PC-3 (cell line): Measurements from ENCODE around the gene OGA. TPM values are rescaled to one million over a fixed set of nuclear protein-coding genes. Genes with fewer than 3 reads are reported as not detected.

Source experiments
- ATAC-seq: fragments of 200-7000 bp; cut with Tn5 transposase; 2 replicates; pipeline ENCODE4 v1.9.1; 2020; ENCODE audit warnings: mild to moderate bottlenecking, moderate library complexity
- BruUV-seq: library from RNA; stranded (reverse); fragments of 400-500 nt; replicated peaks from 2 replicates; lab custom pipeline; 2021; lab: Mats Ljungman, UMichigan
- CTCF ChIA-PET: fragments of 300-600 bp; sonication (Branson Sonifier 250); formaldehyde crosslinking; loops from one replicate; lab custom pipeline; 2022; ENCODE audit warnings: antibody characterized with exemption; lab: Charles Lee
- POLR2A ChIA-PET: fragments of 300-600 bp; sonication (Branson Sonifier 250); formaldehyde crosslinking; loops from one replicate; lab custom pipeline; 2022; ENCODE audit warnings: antibody characterized with exemption; ENCODE audit not compliant: unreplicated experiment; lab: Charles Lee
- DNase-seq: peaks from one replicate; pipeline ENCODE4 v3.0.0-alpha.2; 2015
- H2AFZ ChIP-seq: fragments of 300-600 bp; sonication (generic); 2 replicates; pipeline ENCODE4 v1.6.0; 2016; ENCODE audit warnings: antibody characterized with exemption, low read length
- H3F3A ChIP-seq: fragments of 300-600 bp; sonication (generic); one replicate; pipeline ENCODE4 v1.6.0; 2017; ENCODE audit warnings: antibody characterized with exemption, low read length, control low read depth, mild to moderate bottlenecking; ENCODE audit not compliant: unreplicated experiment
- H3K27ac ChIP-seq: fragments of 300-600 bp; sonication (generic); 2 replicates; pipeline ENCODE4 v1.5.1; 2016; ENCODE audit warnings: mild to moderate bottlenecking, low read length
- H3K27me3 ChIP-seq: fragments of 300-600 bp; sonication (generic); 2 replicates; pipeline ENCODE4 v1.6.1; 2016; ENCODE audit warnings: low read length, mixed read lengths
- H3K36me3 ChIP-seq: fragments of 300-600 bp; sonication (generic); 2 replicates; pipeline ENCODE4 v1.6.1; 2016; ENCODE audit warnings: low read depth, mixed run types, low read length, mixed read lengths
- H3K4me1 ChIP-seq: fragments of 300-600 bp; sonication (generic); 2 replicates; pipeline ENCODE4 v1.5.1; 2016; ENCODE audit warnings: low read length; ENCODE audit not compliant: insufficient read depth
- H3K4me2 ChIP-seq: fragments of 300-600 bp; sonication (generic); 2 replicates; pipeline ENCODE4 v1.6.0; 2016; ENCODE audit warnings: low read length
- H3K4me3 ChIP-seq: fragments of 300-600 bp; sonication (generic); 2 replicates; pipeline ENCODE4 v1.5.1; 2016; ENCODE audit warnings: mild to moderate bottlenecking, low read length, mixed read lengths
- H3K79me2 ChIP-seq: fragments of 300-600 bp; sonication (generic); 2 replicates; pipeline ENCODE4 v1.6.1; 2017; ENCODE audit warnings: low read length, mixed read lengths
- H3K9ac ChIP-seq: fragments of 300-600 bp; sonication (generic); 2 replicates; pipeline ENCODE4 v1.6.0; 2016; ENCODE audit warnings: mild to moderate bottlenecking, low read length
- H3K9me2 ChIP-seq: fragments of 300-600 bp; sonication (generic); replicated peaks from 2 replicates; pipeline ENCODE4 v1.6.1; 2016; ENCODE audit warnings: mixed run types, low read length, mixed read lengths
- H3K9me3 ChIP-seq: fragments of 300-600 bp; sonication (generic); 2 replicates; pipeline ENCODE4 v1.6.1; 2016; ENCODE audit warnings: low read length, mixed read lengths
- H4K20me1 ChIP-seq: fragments of 300-600 bp; sonication (generic); 2 replicates; pipeline ENCODE4 v1.6.1; 2016; ENCODE audit warnings: low read length, mixed read lengths
- CTCF ChIP-seq: fragments of 300-600 bp; sonication (generic); conservative IDR thresholded peaks from 2 replicates; pipeline ENCODE4 v1.5.1; 2017; ENCODE audit warnings: antibody characterized with exemption, low read depth, mild to moderate bottlenecking, low read length
- EZH2 ChIP-seq: fragments of 300-600 bp; sonication (generic); IDR thresholded peaks from one replicate; pipeline ENCODE4 v1.6.1; 2017; ENCODE audit warnings: antibody characterized with exemption, mild to moderate bottlenecking, low read length; ENCODE audit not compliant: unreplicated experiment
- EZH2phosphoT487 ChIP-seq: fragments of 300-600 bp; sonication (generic); IDR thresholded peaks from 2 replicates; pipeline ENCODE4 v1.6.1; 2018; ENCODE audit warnings: mild to moderate bottlenecking, antibody characterized with exemption, low read length, borderline replicate concordance
- intact Hi-C: fragments of 100-400 bp; cut with micrococcal nuclease; formaldehyde crosslinking; loops from 2 replicates; pipeline ENCODE4 v1.9.0; 2023
- total RNA-seq: library from RNA; depleted of rRNA; stranded (reverse); fragments of >200 nt; gene quantifications from 2 replicates; pipeline ENCODE4 v1.2.3, GENCODE V29; 2014

OGA gene
- total RNA-seq, 1 experiment from 2014 or later, result 42.7 TPM

- ATAC-seq (no peak), DNase-seq (no peak)
- Histone ChIP-seq H3K9me2 (no peaks in the 10 kb centered on the region), H3K9ac (no peak overlapping the region), H3K4me2 (peak overlapping the region; percentile 99), H4K20me1 (no peaks in the 10 kb centered on the region), H2AFZ (no peak overlapping the region), H3K27me3 (peaks cover 3% of the 10 kb centered on the region; the same call in 1 of the 2 replicates), H3K9me3 (no peaks in the 10 kb centered on the region), H3K4me3 (0 out of 2 replicates have a peak overlapping the region, but pooled peaks have one; percentile 17), H3K79me2 (peaks cover 18% of the 10 kb centered on the region), H3K27ac (no peak overlapping the region), H3K4me1 (peaks cover 20% of the 10 kb centered on the region), H3K36me3 (no peaks in the 10 kb centered on the region; the same call in 1 of the 2 replicates), H3F3A (peaks cover 3% of the 10 kb centered on the region)
- ChIA-PET POLR2A (no interaction called here), CTCF (interaction anchor here (1.4 kb wide), 1 partner anchor 178 kb away, joined by 18 read pairs; no protein-coding TSS in a partner anchor)
- intact Hi-C loops, result loop anchor here (5.0 kb wide), 1 partner anchor 193 kb away; the partner anchor contains the start of genes DPCD and POLL
- no TSS peak for BruUV-seq
- TF ChIP-seq EZH2phosphoT487, result no peak
- 0 out of 2 replicates have a peak, but pooled peaks have one; percentile 16 for TF ChIP-seq CTCF
Observed at GRCh38 chr10:101780187-101780817, 37.9 kb downstream of the OGA start.

DNA sequence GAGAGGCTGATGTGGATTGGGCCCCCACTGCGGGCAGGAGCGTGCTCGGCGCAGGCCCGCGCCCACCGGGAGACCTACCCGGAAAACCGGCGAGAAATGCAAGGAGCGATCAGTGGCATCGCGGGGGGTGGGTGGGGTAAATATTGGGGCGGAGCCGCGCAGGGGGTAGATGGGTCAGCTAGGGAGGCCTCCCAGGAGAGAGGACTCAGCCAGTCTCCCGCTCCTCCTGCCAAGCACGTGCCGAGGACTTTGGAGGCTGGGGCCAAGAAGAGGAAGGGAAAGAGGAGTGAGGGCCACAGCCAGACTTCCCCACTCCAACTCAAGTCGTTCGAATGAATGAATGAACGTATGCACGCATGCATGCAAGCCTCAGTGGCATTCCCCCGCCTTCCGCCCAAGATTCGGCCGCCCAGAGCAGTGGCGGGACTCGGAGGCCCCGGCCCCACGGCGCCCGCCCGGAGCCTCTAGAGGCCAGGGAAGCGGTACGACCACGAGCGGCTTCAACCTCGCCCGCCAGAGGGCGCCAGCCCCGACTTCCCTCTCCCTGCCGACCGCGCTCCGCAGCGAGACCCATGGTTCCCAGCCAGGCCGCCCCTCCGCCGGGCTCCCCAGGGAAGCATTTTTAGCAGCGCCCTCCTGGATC is 38.6 kb downstream of the OGA start:
- no TSS peak for BruUV-seq
- no peak overlapping the region for H3K9ac ChIP-seq
- H3K9me3 ChIP-seq, result no peaks in the 10 kb centered on the region
- H4K20me1 ChIP-seq, result no peaks in the 10 kb centered on the region
- peaks cover 20% of the 10 kb centered on the region for H3K4me1 ChIP-seq
- H3K27me3 ChIP-seq, result peaks cover 9% of the 10 kb centered on the region; the same call in 1 of the 2 replicates
- H3K79me2 ChIP-seq, result peaks cover 18% of the 10 kb centered on the region
- peak; percentile 43 for ATAC-seq
- peaks cover under 1% of the 10 kb centered on the region for H3F3A ChIP-seq
- ChIA-PET CTCF (interaction anchor here (1.3 kb wide), 1 partner anchor 177 kb away, joined by 6 read pairs; no protein-coding TSS in a partner anchor), POLR2A (no interaction called here)
- H2AFZ ChIP-seq, result no peak overlapping the region
- H3K27ac ChIP-seq, result no peak overlapping the region
- peak; percentile 54 for DNase-seq
- TF ChIP-seq CTCF, result peak; percentile 65
- no peak for TF ChIP-seq EZH2
- intact Hi-C loops, result loop anchor here (5.0 kb wide), 1 partner anchor 192 kb away; the partner anchor contains the start of genes DPCD and POLL
- no peaks in the 10 kb centered on the region; the same call in 1 of the 2 replicates for H3K36me3 ChIP-seq
- H3K4me3 ChIP-seq, result 0 out of 2 replicates have a peak overlapping the region, but pooled peaks have one; percentile 17
- no peaks in the 10 kb centered on the region for H3K9me2 ChIP-seq
- peak overlapping the region; percentile 99 for H3K4me2 ChIP-seq
